Fibroblast of peridontal ligament (primary cell): ENCODE measurements around the gene SUMF1.

Experiments
- DNase-seq: peaks from one replicate; pipeline ENCODE4 v3.0.0-alpha.2; 2010; ENCODE audit errors: extremely low read depth

The SUMF1 gene

DNA sequence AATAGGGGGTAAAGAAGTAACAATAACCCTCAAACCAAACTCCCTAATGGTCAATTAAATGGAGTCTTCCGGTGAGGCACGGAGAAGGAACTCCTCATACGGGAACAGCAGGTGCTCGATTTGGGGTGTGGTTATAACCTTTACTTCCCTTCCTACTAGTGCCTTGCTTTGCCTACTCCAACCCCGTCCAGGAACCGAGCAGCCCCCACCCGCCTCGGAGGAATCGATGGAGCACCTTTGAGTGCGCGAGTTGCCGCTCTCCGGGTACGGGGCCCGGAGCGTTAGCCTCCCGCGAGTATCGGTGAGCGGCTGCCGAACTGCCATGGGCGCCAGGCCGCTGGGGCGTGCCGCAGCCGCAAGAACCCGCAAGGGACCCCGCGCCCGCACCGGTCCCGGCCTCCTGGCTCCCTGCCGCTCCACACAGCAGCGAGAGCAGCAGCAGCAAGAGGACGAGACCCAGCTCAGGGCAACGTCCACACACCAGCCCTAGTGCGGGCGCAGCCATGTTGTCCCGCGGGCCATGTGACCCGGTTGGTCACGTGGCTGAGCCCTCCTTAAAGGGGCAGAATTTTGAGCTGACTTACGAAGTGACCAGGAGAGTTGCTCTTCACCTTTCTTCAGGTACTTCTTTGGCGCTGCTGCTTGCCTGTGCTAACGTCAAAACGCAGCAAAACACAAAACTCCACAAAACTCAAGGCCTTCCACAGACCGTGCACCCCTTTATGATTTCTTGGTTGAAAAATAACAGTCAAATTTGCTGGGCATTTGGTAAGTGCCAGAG lies at the start of gene SUMF1:
SUMF1 (minus strand) TSS at position 529 of the 781 bp plus-strand sequence; CDS start at position 505, 24 bp downstream.
- peak; percentile 70 for DNase-seq

- no peak for DNase-seq
Observed at GRCh38 chr3:4515916-4516579, 49.0 kb upstream of the SUMF1 start.

GRCh38 chr3:4514916-4515315 lies 47.8 kb upstream of the SUMF1 start:
- DNase-seq: no peak

DNA sequence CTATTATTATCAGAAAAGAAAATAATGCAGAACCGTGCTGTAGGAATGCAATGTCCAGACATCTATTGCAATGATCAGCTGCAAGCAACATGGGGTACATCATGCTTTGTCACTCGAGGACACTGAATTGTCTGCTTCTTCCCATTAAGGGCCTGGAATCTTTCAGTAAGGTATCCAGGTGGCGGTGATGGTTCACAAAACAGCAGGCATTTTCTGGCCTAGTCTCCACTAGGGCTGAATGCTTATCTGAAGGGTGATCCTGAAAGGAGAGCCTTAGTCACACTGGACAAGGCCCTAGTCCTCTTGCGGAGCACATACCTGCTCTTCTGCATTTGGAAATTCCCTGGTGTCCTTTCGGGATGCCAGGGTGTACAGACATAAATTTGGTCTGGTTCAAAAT lies 47.3 kb upstream of the SUMF1 start:
- DNase-seq: no peak

- DNase-seq: no peak
Observed at GRCh38 chr3:4512895-4513616, 46.0 kb upstream of the SUMF1 start.

DNA sequence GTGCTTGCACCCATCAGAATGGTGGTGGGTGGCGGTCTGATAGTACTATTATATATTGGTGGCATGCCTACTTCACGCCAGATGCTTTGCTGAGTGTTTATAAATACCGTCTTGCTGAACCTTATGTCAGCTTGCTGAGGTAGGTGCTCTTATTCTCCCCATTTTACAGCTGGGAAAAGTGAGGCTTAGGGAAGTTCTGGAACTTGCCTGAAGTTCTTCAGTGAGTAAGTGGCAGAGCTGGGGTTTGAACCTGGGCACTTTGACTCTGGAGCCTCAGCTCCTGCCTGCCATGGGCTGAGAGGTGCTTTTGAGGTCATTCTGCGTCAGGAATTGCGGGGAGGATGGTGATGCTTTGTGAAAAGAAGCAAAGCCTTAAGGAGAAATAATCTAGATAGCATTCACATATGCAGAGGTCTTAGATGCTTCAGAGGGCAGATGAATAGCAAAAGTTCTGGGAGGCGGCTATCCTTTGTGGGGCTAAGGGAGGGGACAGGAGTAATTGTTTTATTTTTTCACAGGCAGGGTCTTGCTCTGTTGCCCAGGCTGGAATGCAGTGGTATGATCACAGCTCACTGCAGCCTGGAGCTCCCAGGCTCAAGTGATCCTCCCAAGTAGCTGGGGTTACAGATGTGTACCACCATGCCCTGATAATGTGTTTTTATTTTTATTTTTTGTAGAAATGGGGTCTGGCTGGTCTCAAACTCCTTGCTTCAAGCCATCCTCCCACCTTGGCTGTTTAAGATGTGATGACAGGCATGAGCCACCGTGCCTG lies 44.6 kb upstream of the SUMF1 start:
- no peak for DNase-seq

- DNase-seq: no peak
Observed at GRCh38 chr3:4509983-4510755, 43.1 kb upstream of the SUMF1 start.

DNA sequence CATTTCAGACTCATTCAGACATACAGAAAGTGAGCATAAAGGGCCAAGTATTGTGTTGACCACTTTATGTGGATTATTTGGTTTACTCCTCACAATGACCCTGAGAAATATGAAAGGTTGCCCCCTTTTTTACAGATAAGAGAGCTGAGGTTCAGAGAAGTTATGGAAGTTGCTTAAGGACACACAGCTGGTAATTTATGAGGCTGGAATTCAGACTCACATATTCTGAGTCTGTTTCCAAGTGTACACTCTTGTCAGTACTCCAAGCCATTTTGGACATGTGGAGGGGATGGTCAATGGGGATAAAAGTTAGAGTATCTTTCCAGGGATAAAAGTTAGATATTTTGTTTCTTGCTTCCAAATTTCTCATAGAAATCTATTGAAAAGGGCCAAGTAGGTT lies 42.0 kb upstream of the SUMF1 start:
- no peak for DNase-seq

- no peak for DNase-seq
Observed at GRCh38 chr3:4508048-4508981, 41.2 kb upstream of the SUMF1 start.

GRCh38 chr3:4507024-4507596 lies 40.0 kb upstream of the SUMF1 start:
- peak; percentile 23 for DNase-seq

GRCh38 chr3:4506559-4507023 lies 39.5 kb upstream of the SUMF1 start:
- DNase-seq: no peak

- no peak for DNase-seq
Observed at GRCh38 chr3:4505688-4506558, 38.9 kb upstream of the SUMF1 start.

DNA sequence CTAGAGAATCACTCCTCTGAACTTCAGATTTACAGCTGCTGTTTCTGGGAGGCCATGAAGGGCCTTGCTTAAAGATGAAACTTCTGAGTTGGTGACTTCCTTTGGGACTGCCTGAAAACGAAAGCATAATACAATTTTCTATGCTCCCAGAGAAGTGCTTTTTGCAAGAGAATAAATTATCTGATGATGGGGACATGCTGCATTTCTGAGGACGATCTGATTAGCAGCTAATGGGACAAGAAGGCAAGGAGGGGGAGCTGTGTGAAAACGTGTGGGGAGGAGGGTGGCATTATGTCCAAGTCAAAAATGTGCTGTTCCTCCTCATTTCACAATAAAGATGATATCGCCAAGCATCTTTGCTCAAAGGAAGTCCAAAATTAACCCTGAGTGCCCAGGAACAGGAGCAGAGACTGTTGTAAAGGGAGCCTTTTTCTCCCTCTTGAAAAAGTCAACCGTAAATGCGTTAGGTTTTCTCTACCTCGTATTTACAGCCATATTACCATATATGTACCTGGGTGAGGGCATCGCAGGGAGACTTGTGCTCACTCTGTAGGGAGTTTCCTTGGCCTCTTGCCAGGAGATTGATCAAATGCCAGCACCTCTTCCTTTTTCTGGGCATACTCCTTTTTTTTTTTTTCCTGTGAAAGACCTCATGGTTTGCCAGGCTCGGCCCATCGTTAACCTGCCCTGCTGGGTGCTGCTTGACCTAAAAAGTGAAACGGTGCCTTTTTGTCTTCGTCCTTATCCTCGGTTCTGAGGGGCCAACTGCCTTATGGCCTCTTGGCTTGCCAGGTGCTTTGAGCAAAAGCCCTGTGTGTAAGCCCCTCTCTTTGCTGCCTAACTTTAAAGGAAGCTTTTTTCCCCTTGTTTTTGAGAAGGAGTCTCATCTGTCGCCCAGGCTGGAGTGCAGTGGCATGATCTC lies 37.5 kb upstream of the SUMF1 start:
- DNase-seq: no peak

- no peak for DNase-seq
Observed at GRCh38 chr3:4503050-4503449, 36.0 kb upstream of the SUMF1 start.

DNA sequence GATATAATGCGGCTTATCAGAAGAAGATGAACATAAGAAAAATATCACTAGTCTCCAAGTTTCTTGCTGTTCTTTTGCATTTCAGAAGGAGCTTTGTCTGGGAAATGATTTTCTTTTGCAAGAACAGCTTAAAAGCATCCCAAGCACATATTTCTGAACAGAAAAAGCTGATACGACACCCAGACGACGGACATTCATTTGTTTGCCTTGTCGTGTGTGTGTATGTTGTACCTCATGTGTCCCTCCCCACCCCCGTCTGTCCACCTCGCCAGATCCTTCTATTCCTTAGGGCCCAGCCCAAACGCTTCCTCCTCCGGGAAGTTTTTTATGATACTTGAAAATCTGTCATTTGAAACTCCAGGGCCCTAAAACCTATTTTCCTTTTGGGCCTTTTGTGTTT lies 34.9 kb upstream of the SUMF1 start:
- DNase-seq: no peak

GRCh38 chr3:4501437-4501836 lies 34.4 kb upstream of the SUMF1 start:
- no peak for DNase-seq

- DNase-seq: no peak
Observed at GRCh38 chr3:4498446-4498845, 31.4 kb upstream of the SUMF1 start.
